Hepatocyte (in vitro differentiated cells): ENCODE data around the gene DIP2C.

Experiments
- EZH2 ChIP-seq: fragments of 200-600 bp; sonication (generic); IDR thresholded peaks from 2 replicates; pipeline ENCODE4 v1.6.1; 2016; ENCODE audit warnings: antibody characterized with exemption, mild to moderate bottlenecking, borderline replicate concordance
- EZH2phosphoT487 ChIP-seq: fragments of 200-600 bp; sonication (generic); IDR thresholded peaks from one replicate; pipeline ENCODE4 v1.6.1; 2018; ENCODE audit warnings: antibody characterized with exemption, mild to moderate bottlenecking, low read depth, moderate library complexity; ENCODE audit not compliant: unreplicated experiment, severe bottlenecking
- TF ChIP-seq, protein P1 (sequence below): fragments of 200-600 bp; sonication (generic); IDR thresholded peaks from 2 replicates; pipeline ENCODE4 v1.5.1; 2016; ENCODE audit warnings: antibody characterized with exemption, mild to moderate bottlenecking; ENCODE audit not compliant: poor library complexity

GRCh38 chr10:360653-361052 lies 328.8 kb downstream of the DIP2C start:
- TF ChIP-seq, protein P1, sequence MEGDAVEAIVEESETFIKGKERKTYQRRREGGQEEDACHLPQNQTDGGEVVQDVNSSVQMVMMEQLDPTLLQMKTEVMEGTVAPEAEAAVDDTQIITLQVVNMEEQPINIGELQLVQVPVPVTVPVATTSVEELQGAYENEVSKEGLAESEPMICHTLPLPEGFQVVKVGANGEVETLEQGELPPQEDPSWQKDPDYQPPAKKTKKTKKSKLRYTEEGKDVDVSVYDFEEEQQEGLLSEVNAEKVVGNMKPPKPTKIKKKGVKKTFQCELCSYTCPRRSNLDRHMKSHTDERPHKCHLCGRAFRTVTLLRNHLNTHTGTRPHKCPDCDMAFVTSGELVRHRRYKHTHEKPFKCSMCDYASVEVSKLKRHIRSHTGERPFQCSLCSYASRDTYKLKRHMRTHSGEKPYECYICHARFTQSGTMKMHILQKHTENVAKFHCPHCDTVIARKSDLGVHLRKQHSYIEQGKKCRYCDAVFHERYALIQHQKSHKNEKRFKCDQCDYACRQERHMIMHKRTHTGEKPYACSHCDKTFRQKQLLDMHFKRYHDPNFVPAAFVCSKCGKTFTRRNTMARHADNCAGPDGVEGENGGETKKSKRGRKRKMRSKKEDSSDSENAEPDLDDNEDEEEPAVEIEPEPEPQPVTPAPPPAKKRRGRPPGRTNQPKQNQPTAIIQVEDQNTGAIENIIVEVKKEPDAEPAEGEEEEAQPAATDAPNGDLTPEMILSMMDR, result no peak
- TF ChIP-seq EZH2 (no peak), EZH2phosphoT487 (no peak)
